IMR-90 (cell line): ENCODE measurements around the gene SMTN. TPM values are rescaled to one million over a fixed set of nuclear protein-coding genes. Genes with fewer than 3 reads are reported as not detected.
A peak's percentile ranks its signal among the peaks of the same experiment; 100 is the strongest.
"Not testable (repeated sequence)": the region's sequence is repeated elsewhere in the genome, so short reads cannot be mapped to it uniquely, and the experiment has no call there.

Experiments
- ATAC-seq: fragments of 200-7000 bp; cut with Tn5 transposase; 2 replicates; pipeline ENCODE4 v1.9.1; 2020; ENCODE audit warnings: low read depth, mild to moderate bottlenecking, moderate library complexity
- BruUV-seq: library from RNA; stranded (reverse); fragments of 400-500 nt; replicated peaks from 2 replicates; lab custom pipeline; 2021; lab: Mats Ljungman, UMichigan
- CTCF ChIA-PET: fragments of 300-600 bp; formaldehyde crosslinking; extraction: SDS; loops from one replicate; lab custom pipeline; 2021; ENCODE audit warnings: antibody characterized with exemption; lab: Yijun Ruan, JAX
- POLR2A ChIA-PET: fragments of 300-600 bp; sonication (Branson Sonifier 250); formaldehyde crosslinking; loops from one replicate; lab custom pipeline; 2022; ENCODE audit warnings: antibody characterized with exemption; ENCODE audit not compliant: unreplicated experiment; lab: Charles Lee
- DNase-seq: peaks from one replicate; pipeline ENCODE4 v3.0.0; 2013
- H2AFZ ChIP-seq: replicated peaks from 2 replicates; pipeline ENCODE3; 2013; ENCODE audit warnings: low read length, mild to moderate bottlenecking; ENCODE audit not compliant: poor library complexity
- H2AK5ac ChIP-seq: 2 replicates; pipeline ENCODE4 v1.6.1; 2013; ENCODE audit warnings: low read depth, low read length, inconsistent platforms
- H2AK9ac ChIP-seq: replicated peaks from 2 replicates; pipeline ENCODE3; 2013; ENCODE audit warnings: mild to moderate bottlenecking, low read depth, low read length, moderate library complexity; ENCODE audit not compliant: poor library complexity
- H2BK120ac ChIP-seq: 2 replicates; pipeline ENCODE4 v1.6.1; 2013; ENCODE audit warnings: low read depth, low read length, inconsistent platforms
- H2BK15ac ChIP-seq: 3 replicates; pipeline ENCODE4 v1.6.1; 2013; ENCODE audit warnings: low read depth, low read length, inconsistent platforms
- H2BK20ac ChIP-seq: 2 replicates; pipeline ENCODE4 v1.6.1; 2013; ENCODE audit warnings: low read depth, mild to moderate bottlenecking, inconsistent platforms, low read length, moderate library complexity
- H2BK5ac ChIP-seq: 2 replicates; pipeline ENCODE4 v1.6.1; 2013; ENCODE audit warnings: mild to moderate bottlenecking, low read depth, low read length, inconsistent platforms; ENCODE audit not compliant: poor library complexity, severe bottlenecking
- H3K14ac ChIP-seq: replicated peaks from 2 replicates; pipeline ENCODE4 v1.6.1; 2013; ENCODE audit warnings: low read depth, low read length, inconsistent platforms
- H3K18ac ChIP-seq: 2 replicates; pipeline ENCODE4 v1.6.1; 2013; ENCODE audit warnings: low read depth, low read length, control low read depth
- H3K23ac ChIP-seq: 2 replicates; pipeline ENCODE4 v1.6.1; 2013; ENCODE audit warnings: low read depth, low read length, inconsistent platforms
- H3K27ac ChIP-seq: 2 replicates; pipeline ENCODE4 v1.5.1; 2013; ENCODE audit warnings: mild to moderate bottlenecking, control low read depth, low read length; ENCODE audit not compliant: insufficient read depth
- H3K27me3 ChIP-seq: 2 replicates; pipeline ENCODE4 v1.6.1; 2013; ENCODE audit warnings: low read length; ENCODE audit not compliant: control insufficient read depth, insufficient read depth
- H3K36me3 ChIP-seq: 2 replicates; pipeline ENCODE4 v1.6.1; 2013; ENCODE audit warnings: low read length, mixed read lengths; ENCODE audit not compliant: control insufficient read depth, insufficient read depth
- H3K4ac ChIP-seq: 2 replicates; pipeline ENCODE4 v1.6.1; 2013; ENCODE audit warnings: low read depth, low read length, inconsistent platforms
- H3K4me1 ChIP-seq: 2 replicates; pipeline ENCODE4 v1.6.1; 2013; ENCODE audit warnings: low read length, mixed read lengths; ENCODE audit not compliant: control insufficient read depth, insufficient read depth
- H3K4me2 ChIP-seq: 2 replicates; pipeline ENCODE4 v1.6.1; 2013; ENCODE audit warnings: low read depth, mild to moderate bottlenecking, control low read depth, low read length, moderate library complexity
- H3K4me3 ChIP-seq: 2 replicates; pipeline ENCODE4 v1.5.1; 2013; ENCODE audit warnings: low read depth, mild to moderate bottlenecking, control low read depth, low read length, moderate library complexity; ENCODE audit not compliant: insufficient read depth
- H3K56ac ChIP-seq: 2 replicates; pipeline ENCODE4 v1.6.1; 2013; ENCODE audit warnings: low read length, inconsistent platforms; ENCODE audit not compliant: insufficient read depth; ENCODE audit errors: extremely low read depth
- H3K79me1 ChIP-seq, 2 experiments: 2 replicates each; pipeline ENCODE4 v1.6.1; 2013; ENCODE audit warnings: low read length in 2 of 2, inconsistent platforms in 1 of 2, low read depth in 1 of 2
- H3K9ac ChIP-seq: 2 replicates; pipeline ENCODE4 v1.6.1; 2013; ENCODE audit warnings: low read depth, low read length, control low read depth
- H3K9me1 ChIP-seq: 2 replicates; pipeline ENCODE4 v1.6.1; 2013; ENCODE audit warnings: low read length, inconsistent platforms; ENCODE audit not compliant: insufficient read depth
- H3K9me3 ChIP-seq: 2 replicates; pipeline ENCODE4 v1.6.1; 2013; ENCODE audit warnings: low read length; ENCODE audit not compliant: control insufficient read depth, insufficient read depth
- H4K20me1 ChIP-seq: 2 replicates; pipeline ENCODE4 v1.6.1; 2013; ENCODE audit warnings: low read length, inconsistent platforms; ENCODE audit not compliant: insufficient read depth
- H4K5ac ChIP-seq: 2 replicates; pipeline ENCODE4 v1.6.1; 2013; ENCODE audit warnings: mild to moderate bottlenecking, low read depth, low read length, control low read depth
- H4K8ac ChIP-seq, 2 experiments: 2 replicates each; pipeline ENCODE4 v1.6.1; 2013; ENCODE audit warnings: low read depth in 2 of 2, low read length in 2 of 2, control low read depth in 1 of 2, inconsistent platforms in 1 of 2
- H4K91ac ChIP-seq: 2 replicates; pipeline ENCODE4 v1.6.1; 2013; ENCODE audit warnings: low read depth, low read length, inconsistent platforms; ENCODE audit not compliant: insufficient read depth
- CEBPB ChIP-seq: IDR thresholded peaks from 2 replicates; pipeline ENCODE4 v1.6.1; 2012; ENCODE audit warnings: low read depth, low read length, improper control_type of control experiment
- CHD1 ChIP-seq: IDR thresholded peaks from 2 replicates; pipeline ENCODE4 v1.6.1; 2012; ENCODE audit warnings: low read depth, low read length, improper control_type of control experiment
- ELK1 ChIP-seq: fragments of 150-350 bp; IDR thresholded peaks from 2 replicates; pipeline ENCODE4 v1.6.1; 2016; ENCODE audit warnings: low read depth, mild to moderate bottlenecking, low read length, moderate library complexity, borderline replicate concordance
- FOS ChIP-seq: fragments of 150-350 bp; IDR thresholded peaks from 2 replicates; pipeline ENCODE4 v1.6.1; 2016; ENCODE audit warnings: low read depth, low read length
- MXI1 ChIP-seq: IDR thresholded peaks from 2 replicates; pipeline ENCODE4 v1.6.1; 2012; ENCODE audit warnings: low read depth, mild to moderate bottlenecking, low read length, moderate library complexity, borderline replicate concordance
- WGBS, 2 experiments: methylation state at CpG; one replicate each; pipeline versions ENCODE4 v1.1.5 to v1.1.7; 2013; ENCODE audit warnings: missing lambda C conversion rate in 2 of 2; ENCODE audit not compliant: insufficient read length in 1 of 2; ENCODE audit errors: extremely low coverage in 2 of 2; 5-methylcytosine and 5-hydroxymethylcytosine counted together
- dilution Hi-C: fragments of 300-500 bp; cut with HindIII; formaldehyde crosslinking; loops from one replicate; pipeline ENCODE4 v1.14.3; 2018; ENCODE audit warnings: low sequenced_read_pairs; ENCODE audit not compliant: unreplicated experiment
- in situ Hi-C: fragments of 300-500 bp; cut with MboI; formaldehyde crosslinking; loops from 3 replicates; pipeline ENCODE4 v1.14.3; 2019; ENCODE audit warnings: low sequenced_read_pairs, inconsistent platforms, mixed read lengths
- intact Hi-C: fragments of 100-400 bp; cut with micrococcal nuclease; formaldehyde crosslinking; loops from 2 replicates; pipeline ENCODE4 v1.10.0; 2022
- polyA plus RNA-seq, 3 experiments: library from polyadenylated mRNA; depleted of rRNA; stranded (reverse); fragments of >200 nt; gene quantifications; 2 replicates each; pipeline ENCODE4 v1.2.3, GENCODE V29; 2012; ENCODE audit warnings: low replicate concordance in 1 of 3
- total RNA-seq: library from RNA; depleted of rRNA; stranded (reverse); fragments of >200 nt; gene quantifications from 2 replicates; pipeline ENCODE4 v1.2.3, GENCODE V29; 2012

The SMTN gene
- total and polyA plus RNA-seq, 2 of the 4 experiments (the other 2 are of a cell fraction), result 53.6 to 63.7 TPM

DNA sequence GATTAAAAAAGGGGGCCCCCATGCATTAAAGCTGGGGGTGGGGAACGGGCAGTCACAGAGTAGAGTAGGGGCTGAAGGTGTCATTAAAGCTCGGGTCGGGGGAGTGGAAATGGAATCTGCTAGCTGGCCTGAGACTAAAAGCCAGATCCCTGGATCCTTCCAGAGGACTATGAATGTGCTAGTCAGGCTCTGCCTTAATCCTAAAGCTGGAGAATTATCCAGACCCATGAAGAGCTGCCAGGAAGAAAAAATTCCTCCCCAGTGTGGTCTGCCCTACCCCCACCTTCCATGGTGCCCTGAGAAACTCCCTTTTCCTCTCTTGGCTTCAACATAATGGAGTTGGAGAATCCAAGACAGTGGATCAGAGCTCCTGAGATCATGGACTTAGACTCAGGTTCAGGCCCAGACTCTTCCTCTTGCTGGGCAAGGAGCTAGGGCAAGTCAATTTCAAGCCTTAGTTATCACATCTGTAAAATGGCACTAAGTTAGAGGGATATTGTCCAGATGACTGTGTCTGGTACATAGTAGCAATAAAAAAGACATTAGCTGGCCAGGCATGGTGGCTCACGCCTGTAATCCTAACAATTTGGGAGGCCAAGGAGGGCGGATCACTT is 24.0 kb upstream of the SMTN start (continued):
- no peak for TF ChIP-seq FOS
- TF ChIP-seq MXI1, result no peak
- TF ChIP-seq CEBPB, result no peak
- TF ChIP-seq CHD1, result no peak
- TF ChIP-seq ELK1, result no peak

GRCh38 chr22:31059663-31060062 is 21.5 kb upstream of the SMTN start:
- ATAC-seq, CTCF ChIA-PET, POLR2A ChIA-PET, H4K20me1 ChIP-seq, H4K91ac ChIP-seq, H3K9me1 ChIP-seq, H2BK15ac ChIP-seq, H4K5ac ChIP-seq, H3K36me3 ChIP-seq, H3K9me3 ChIP-seq, H3K4ac ChIP-seq, intact Hi-C loops, H3K56ac ChIP-seq, H3K4me2 ChIP-seq, H2BK5ac ChIP-seq, H2AK5ac ChIP-seq, H2BK20ac ChIP-seq, H2BK120ac ChIP-seq, H3K4me3 ChIP-seq, H3K79me1 ChIP-seq, H3K23ac ChIP-seq, H2AK9ac ChIP-seq, H3K27ac ChIP-seq, DNase-seq, H3K14ac ChIP-seq, H3K9ac ChIP-seq, BruUV-seq, H3K27me3 ChIP-seq, in situ Hi-C loops, dilution Hi-C loops: not testable (repeated sequence)
- 43% methylated on average over 4 of the region's 6 CpGs; no CpG with 5 or more reads in 1 of the 2 experiments for WGBS, 2 experiments
- peak overlapping the region; percentile 58 for H2AFZ ChIP-seq
- 0 out of 4 replicates have a peak overlapping the region, but pooled peaks of 1 of the 2 experiments have one; percentile 21 for H4K8ac ChIP-seq
- H3K4me1 ChIP-seq, result peaks cover 15% of the 10 kb centered on the region
- peak overlapping the region; percentile 1; the same call in 1 of the 2 replicates for H3K18ac ChIP-seq
